GM19043 (cell line): Measurements from ENCODE around the gene FAM20C.
"Not testable (repeated sequence)": the region's sequence is repeated elsewhere in the genome, so short reads cannot be mapped to it uniquely, and the experiment has no call there.

ENCODE experiments used
- ATAC-seq: cut with Tn5 transposase; IDR thresholded peaks from one replicate; pipeline ENCODE4 v1.9.1; 2021; ENCODE audit warnings: low read depth; ENCODE audit not compliant: unreplicated experiment

Gene FAM20C

DNA sequence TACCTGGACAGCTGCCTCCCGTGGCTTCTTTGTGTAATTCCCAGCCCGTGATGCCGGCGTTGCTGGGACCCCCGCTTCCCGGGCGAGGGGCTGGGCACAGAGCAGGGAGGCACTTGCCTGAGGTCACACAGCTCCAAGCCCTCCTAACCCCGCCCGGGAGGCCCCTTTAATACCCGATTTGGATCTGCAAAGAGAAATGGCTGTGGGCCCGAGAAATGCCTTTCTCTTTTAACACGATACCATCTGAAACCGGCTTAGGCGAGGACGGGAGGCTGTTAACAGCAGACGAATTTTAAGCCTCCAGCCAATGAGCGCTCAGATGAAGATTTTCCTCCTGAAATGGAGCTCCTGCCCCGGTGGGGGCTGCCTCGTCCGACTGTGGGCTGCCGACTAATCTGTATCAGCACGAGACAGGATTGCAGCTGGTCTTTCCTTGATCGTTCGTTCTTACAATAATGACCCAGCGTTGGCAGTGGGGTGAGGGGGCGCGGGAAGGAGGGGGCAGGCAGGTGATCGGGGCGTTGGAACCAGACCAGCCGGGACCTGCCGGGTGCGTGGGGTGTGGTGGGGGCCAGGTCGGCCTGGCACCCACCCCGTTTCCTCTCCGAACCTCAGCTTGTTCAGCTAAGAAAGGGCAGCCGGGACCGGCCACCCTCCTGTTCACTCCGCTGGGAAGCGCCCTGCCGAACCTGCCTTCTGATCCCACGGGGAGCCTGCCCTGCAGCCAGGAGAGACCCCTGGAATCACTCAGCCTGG, 61.4 kb downstream of the FAM20C start:
- ATAC-seq = no peak

DNA sequence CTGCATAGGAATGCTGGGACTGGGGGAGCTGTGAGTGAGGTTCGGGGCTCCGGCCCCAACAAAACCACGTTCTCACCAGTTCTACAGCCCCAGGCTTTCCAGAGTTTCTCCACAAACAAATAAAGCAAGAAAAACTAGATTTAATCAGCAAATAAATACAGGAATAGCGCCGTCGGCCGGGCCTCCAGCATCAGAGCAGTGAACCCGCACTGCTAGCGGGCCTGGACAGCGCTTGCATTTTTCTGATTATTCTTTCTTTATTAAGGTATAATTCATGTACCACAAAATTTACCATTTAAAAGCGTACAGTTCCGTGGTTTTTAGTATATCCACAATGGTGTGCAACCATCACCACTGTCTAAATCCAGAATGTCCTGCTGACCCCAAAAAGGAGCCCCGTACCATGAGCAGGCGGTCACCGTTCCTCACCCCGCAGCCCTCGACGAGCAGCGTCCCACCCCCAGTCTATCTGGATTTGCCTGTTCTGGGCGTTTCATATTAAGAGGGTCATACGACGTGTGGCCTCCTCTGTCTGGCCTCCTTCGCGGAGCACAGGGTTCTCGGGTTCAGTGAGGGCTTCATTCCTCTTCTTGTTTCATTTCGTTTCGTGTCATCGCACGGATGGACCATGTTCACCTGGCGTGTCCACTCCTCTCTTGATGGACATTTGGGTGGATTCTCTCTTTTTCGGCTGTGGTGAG, 62.1 kb downstream of the FAM20C start:
- no peak for ATAC-seq

DNA sequence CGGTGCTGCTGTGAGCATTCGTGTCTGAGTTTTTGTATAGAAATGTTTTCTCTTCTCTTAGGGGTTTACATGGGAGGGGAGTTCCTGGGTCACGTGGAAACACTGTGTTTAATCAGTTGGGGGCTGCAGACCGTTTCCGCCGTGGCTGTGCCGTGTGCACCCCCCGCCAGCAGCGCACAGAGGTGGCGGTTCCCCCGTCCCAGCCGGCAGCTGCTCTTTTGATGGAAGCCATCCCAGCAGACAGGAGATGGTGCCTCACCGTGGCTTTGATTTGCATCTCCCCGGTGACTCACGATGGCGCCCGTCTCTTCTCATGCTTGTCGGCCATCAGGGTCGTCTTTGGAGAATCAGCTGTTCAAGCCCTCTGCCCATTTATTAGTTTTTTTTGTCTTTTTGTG, 62.7 kb downstream of the FAM20C start:
- ATAC-seq = no peak

DNA sequence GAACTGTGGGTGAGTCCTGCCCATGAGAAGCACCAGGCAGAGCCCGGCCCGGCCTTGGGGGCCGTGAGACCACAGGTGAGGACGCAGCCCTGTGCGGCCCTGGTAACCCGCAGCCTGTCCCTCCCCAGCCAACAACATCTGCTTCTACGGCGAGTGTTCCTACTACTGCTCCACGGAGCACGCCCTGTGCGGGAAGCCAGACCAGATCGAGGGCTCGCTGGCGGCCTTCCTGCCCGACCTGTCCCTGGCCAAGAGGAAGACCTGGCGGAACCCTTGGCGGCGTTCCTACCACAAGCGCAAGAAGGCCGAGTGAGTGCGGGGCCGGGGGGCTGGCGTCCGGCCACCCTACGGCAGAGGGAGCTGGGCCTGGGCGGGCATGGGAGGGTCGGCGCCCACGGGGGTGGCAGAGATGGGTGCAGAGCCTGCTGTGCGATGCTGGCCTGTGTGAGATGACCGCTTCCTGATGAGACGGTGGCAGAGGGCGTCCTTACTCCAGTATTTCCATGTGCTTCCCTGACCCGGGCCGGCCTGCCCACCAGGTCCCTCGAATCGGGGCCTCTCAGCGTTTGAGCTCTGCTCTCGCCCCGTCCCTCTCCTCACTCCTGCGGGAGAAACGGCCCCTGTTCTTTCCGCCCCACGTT, 63.5 kb downstream of the FAM20C start:
- no peak for ATAC-seq

DNA sequence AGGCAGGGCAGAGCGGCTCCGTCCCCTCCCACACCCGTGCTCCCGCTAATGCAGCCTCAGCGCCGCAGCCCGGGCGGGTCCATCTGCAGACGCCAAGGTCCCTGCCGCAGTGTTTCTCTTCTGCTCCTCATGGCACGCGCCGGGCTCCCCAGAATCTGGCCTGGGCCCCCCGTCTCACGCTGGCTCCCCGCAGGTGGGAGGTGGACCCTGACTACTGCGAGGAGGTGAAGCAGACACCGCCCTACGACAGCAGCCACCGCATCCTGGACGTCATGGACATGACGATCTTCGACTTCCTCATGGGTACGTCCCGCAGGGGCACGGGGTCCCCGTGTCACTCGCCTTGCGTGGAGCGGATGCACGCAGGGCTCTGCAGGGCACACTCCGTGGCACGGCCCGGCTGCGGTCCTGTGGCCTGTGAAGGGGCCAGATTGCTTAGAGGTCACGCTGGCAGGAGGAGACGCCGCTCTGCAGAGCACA, 64.1 kb downstream of the FAM20C start:
- no peak for ATAC-seq

DNA sequence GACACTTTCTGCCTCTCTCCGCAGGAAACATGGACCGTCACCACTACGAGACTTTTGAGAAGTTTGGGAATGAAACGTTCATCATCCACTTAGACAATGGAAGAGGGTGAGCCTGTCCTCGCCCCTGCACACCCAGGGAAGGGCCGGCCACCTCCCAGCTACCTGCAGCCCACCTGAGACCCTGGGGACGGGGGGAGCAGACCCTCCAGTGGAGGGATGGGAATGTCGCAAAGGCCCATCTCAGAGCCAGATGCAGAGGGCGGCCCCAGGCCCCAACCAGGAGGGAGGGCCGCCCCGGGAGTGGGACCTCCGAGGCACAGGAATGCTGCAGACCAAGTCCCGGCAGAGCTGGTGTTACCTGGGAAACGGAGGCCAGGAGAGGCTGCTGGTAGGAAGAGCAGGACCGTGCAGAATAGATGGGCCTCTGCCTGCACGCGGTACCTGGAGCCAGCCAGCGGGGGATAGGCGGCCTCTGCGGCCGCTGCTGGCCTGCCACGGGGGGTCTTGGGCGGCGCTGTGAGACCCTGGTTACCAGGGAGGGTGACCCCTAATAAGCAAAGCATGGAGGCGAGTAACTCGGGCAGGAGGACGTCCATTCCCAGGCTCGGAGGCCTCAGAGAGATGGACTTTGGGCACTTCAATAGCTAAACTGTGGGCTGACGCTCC, 64.7 kb downstream of the FAM20C start:
- ATAC-seq = no peak

DNA sequence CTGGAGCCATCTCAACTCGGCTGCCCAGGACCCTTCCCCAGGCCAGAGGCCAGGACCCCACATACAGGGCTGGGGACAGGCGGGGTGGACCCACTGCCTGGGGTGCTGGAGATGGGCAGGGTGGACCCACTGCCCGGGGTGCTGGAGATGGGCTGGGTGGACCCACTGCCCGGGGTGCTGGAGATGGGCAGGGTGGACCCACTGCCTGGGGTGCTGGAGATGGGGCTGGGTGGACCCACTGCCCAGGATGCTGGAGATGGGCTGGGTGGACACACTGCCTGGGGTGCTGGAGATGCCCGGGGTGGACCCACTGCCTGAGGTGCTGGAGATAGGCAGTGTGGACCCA, 65.2 kb downstream of the FAM20C start:
- ATAC-seq = no peak

DNA sequence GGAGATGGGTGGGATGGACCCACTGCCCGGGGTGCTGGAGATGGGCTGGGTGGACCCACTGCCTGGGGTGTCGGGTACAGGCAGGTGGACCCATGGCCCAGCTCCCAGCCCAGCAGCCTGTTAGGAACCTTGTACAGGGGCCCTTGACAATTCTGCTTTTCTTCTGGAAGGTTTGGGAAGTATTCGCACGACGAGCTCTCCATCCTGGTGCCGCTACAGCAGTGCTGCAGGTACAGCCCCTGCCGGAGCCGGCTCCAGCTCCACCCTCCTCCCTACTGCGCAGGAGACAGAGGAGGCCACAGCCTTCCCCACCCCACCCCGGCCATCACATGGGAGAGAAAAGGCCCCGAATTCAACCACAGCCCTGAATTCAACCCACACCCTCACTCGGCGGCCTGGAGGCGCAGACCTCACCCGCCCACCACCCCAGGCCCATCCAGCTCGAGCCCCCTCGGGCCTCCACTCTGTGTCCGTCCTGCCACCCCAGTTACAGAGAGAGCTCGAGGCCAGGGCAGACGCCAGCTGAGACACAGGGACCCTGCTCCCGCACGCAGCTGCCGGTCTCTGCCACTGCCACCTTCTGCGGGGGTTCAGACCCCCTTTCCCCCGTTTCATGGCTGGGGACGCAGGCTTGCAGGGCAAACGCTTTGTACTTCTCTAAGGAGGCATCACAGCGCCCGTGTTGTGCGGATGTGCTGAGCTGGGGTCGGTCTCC, 66.3 kb downstream of the FAM20C start:
- ATAC-seq = no peak

DNA sequence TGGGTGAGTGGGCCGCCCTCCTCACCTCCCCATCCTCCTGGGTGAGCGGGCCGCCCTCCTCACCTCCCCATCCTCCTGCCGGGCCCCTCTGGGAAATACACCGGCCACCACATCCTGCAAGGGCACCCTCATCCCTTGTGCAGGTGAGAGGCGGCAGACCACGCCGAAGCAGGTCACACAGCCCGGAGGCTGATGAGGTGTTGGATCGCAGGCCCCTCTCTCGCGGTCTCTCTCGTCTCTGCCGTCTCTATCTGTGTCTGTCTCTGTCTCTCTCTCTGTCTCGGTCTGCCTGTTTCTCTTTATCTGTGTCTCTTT, 66.8 kb downstream of the FAM20C start:
- no peak for ATAC-seq

DNA sequence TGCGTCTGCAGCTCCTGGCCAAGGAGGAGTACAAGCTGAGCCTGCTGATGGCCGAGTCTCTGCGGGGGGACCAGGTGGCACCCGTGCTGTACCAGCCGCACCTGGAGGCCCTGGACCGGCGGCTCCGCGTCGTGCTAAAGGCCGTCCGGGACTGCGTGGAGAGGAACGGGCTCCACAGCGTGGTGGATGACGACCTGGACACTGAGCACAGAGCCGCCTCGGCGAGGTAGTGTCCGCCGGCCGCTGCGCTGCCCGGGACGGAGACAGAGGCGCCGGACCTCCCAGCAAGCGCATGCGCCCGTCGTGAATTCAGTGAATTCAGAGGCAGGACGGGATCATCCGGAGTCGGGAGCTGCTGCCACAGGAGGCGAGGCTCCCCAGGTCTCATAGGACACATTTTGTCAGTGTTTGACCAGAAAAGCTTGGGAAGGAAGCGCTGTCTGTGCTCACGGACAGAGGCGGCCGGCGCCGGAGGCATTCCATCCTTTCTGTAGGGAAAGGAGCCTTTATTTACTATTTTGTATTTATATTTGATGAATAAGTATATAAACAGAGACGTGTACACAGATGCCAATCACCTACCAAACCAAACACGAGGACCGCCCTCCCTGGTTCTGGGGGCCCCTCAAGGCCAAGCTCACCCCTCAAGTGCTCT, 67.5 kb downstream of the FAM20C start:
- no peak for ATAC-seq

DNA sequence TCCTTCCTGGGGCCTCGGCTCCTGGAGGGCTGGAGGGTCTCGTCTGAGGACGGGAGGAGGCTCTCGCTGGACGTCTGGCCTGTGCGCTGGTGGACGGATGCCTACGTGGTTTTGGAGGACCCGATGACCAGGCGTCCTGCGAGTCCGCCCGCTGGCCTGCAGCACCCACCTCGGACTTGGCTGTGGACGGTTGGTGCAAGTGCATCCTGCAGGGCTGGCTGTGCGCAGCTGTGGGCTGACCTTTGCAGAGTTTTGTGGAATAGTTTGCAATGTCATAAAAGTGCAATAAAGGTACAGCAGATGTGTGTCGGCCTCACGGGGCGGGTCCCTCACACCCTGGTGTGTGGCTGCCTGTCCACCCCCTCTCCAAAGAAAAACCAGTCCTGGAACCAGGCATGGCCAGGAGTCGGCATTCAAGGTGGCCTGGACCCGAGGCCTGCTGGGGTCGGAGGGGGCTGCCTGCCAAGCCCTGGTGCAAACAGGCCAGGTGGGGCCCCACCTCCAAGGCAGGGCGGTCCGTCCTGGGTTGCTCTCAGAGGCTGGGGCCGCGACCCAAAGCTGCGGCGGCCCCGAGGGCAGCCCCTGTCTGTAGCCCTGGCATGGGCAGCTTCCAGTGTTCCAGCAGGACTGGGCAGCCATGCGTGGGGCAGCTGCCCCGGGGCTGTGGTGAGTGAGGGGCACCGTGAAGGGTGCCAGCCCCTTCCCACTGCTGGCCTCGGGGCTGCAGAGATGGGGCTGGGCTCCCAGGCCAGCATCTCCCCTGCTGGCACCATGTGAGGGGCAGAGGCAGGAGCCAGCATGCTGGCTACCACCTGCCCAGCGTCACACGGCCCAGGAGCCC, 68.3 kb downstream of the FAM20C start:
- no peak for ATAC-seq

DNA sequence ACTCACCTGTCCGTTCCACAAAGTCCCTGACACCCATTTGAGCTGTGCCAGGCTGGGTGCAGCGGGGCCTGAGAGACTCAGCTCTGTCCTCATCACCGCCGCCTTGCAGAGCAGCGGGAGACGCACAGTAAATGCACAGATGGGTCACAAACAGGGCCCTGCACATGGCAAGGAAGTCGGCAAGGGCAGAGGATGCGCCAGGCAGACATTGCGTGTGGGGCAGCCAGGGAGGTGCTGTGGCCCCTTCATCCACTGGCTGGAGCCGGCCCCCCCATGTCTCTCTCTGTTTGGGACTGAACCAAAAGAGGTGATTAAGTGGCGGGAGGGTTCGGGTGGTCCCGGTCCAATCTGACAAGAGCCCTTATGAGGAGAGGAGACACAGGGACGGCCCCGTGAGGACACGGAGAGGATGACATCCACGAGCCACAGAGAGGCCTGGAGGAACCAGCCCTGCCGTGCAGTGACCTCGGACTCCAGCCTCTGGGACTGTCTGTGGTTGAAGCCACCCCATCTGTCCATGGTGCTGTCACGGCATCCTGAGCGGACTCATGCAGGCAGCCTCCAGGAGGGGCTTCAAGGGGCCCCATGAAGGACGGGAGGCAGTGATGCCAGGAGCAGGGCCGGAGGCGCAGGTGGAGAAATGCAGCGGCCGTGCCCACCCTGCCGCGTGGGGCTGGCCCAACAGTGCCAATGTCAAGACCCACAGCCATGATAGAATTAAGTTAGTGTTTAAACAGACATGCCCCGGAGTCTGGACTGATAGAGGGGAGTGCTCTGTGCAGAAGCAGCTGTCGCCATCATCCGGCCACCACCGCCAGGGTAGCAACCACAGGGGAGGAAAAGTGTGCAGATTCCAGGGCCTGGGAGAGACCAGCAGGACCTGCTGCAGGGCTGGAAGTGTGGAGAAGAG, 69.2 kb downstream of the FAM20C start:
- ATAC-seq = no peak

DNA sequence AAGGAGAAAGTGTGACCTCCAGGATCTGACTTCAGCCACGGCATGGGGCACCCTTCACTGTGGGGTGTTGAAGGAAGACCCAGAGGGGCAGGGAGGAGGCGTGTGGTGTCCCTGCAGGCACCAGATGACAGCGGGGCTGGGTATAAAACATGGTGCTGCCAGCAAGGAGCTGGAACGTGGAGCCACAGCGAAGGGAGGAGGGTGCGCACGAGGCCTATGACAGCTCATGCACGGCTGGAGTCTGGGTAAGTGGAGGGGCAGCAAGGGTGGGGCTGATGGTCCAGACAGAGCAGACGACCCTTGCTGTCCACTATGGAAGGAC, 69.8 kb downstream of the FAM20C start:
- no peak for ATAC-seq

DNA sequence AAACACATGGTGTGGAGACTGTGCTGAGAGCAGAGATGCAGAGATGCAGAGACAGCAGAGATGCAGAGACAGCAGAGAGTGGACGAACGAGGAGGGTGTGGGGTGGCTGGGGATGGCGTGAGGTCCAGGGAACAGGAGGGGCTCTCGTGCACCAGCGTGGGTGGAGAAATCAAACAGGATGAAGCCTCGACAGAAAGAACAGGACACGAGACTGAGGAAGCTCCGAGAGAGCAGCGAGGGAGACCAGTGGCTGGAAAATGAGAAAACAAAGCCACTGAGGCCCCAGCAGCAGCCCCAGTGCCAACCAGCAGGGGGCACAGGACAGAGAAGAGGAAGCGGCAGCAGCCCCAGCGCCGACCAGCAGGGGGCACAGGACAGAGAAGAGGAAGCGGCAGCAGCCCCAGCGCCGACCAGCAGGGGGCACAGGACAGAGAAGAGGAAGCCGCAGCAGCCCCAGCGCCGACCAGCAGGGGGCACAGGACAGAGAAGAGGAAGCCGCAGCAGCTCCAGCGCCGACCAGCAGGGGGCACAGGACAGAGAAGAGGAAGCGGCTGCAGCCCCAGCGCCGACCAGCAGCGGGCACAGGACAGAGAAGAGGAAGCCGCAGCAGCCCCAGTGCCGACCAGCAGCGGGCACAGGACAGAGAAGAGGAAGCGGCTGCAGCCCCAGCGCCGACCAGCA, 70.4 kb downstream of the FAM20C start:
- not testable (repeated sequence) for ATAC-seq

DNA sequence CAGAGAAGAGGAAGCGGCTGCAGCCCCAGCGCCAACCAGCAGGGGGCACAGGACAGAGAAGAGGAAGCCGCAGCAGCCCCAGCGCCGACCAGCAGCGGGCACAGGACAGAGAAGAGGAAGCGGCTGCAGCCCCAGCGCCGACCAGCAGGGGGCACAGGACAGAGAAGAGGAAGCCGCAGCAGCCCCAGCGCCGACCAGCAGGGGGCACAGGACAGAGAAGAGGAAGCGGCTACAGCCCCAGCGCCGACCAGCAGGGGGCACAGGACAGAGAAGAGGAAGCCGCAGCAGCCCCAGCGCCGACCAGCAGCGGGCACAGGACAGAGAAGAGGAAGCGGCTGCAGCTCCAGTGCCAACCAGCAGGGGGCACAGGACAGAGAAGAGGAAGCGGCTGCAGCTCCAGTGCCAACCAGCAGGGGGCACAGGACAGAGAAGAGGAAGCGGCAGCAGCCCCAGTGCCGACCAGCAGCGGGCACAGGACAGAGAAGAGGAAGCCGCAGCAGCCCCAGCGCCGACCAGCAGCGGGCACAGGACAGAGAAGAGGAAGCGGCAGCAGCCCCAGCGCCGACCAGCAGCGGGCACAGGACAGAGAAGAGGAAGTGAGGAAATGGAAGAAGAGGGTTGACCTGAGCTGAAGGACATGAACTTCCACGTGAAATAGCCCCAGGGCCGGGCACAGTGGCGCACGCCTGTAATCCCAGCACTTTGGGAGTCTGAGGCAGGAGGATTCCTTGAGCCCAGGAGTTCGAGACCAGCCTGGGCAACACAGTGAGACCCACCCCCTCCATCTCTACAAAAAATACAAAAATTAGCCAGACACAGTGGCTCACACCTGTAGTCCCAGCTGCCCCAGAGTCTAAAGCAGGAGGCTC, 71.3 kb downstream of the FAM20C start:
- ATAC-seq = not testable (repeated sequence)

DNA sequence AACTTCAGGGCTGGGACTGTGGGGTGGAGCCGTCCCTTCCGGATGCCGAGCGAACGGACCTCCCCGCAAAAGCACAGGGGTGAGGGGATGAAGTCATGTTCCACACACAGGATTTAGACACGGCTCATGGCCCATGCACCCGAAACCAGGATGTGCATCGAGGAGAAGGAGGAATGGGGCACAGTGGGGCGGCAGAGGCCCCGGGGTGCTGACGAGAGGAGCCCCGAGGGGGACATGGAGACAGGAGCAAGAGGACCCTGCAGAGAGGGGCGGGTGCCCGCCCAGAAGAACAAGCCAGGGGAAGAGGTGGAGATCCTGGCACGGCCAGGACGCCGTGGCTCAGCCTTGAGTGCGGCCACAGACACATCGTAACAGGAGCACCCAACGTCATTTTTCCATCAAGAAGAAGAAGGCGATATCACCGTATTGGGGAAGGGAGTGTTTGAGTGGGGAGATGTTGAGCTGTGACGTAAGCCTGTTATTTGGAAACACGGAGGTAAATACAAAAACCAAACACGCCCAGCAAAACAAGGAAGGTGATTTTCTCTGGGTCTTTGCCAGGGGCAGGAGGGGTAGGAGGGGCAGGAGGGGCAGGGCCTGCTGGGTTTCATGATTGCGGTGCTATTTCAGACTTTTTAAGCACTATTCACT, 72.3 kb downstream of the FAM20C start:
- no peak for ATAC-seq
